ENCODE results near the gene EHF.

EHF gene

GRCh38 chr11:34627197-34627596, 6.3 kb downstream of the EHF start:
- no peak for DNase-seq

- DNase-seq = no peak
These were observed 8.8 kb downstream of the EHF start for GRCh38 chr11:34629711-34630110.

- DNase-seq = no peak
These were observed 9.7 kb downstream of the EHF start for GRCh38 chr11:34630544-34630943.

- DNase-seq = no peak
These were observed 10.4 kb downstream of the EHF start for GRCh38 chr11:34631297-34631696.

GRCh38 chr11:34631737-34632104, 10.8 kb downstream of the EHF start:
- DNase-seq = no peak

GRCh38 chr11:34632105-34632791, 11.4 kb downstream of the EHF start:
- DNase-seq = no peak

GRCh38 chr11:34633640-34633989, 12.7 kb downstream of the EHF start:
- no peak for DNase-seq

- DNase-seq = no peak
These were observed 13.2 kb downstream of the EHF start for GRCh38 chr11:34633990-34634693.

- DNase-seq = no peak
These were observed 13.8 kb downstream of the EHF start for GRCh38 chr11:34634694-34635062.

GRCh38 chr11:34636127-34636526, 15.2 kb downstream of the EHF start:
- DNase-seq = no peak

- no peak for DNase-seq
These were observed 16.4 kb downstream of the EHF start for GRCh38 chr11:34637303-34637702.

- no peak for DNase-seq
These were observed 18.0 kb downstream of the EHF start for GRCh38 chr11:34638897-34639296.

GRCh38 chr11:34639545-34639944, 18.7 kb downstream of the EHF start:
- DNase-seq = no peak

GRCh38 chr11:34640050-34640923, 19.4 kb downstream of the EHF start:
- DNase-seq = no peak

GRCh38 chr11:34640924-34641275, 20.0 kb downstream of the EHF start:
- no peak for DNase-seq

- DNase-seq = no peak
These were observed 20.6 kb downstream of the EHF start for GRCh38 chr11:34641456-34641855.

- DNase-seq = no peak
These were observed 21.2 kb downstream of the EHF start for GRCh38 chr11:34642001-34642554.

GRCh38 chr11:34642873-34643272, 22.0 kb downstream of the EHF start:
- DNase-seq = no peak

GRCh38 chr11:34643311-34643710, 22.4 kb downstream of the EHF start:
- no peak for DNase-seq

GRCh38 chr11:34643846-34644245, 23.0 kb downstream of the EHF start:
- DNase-seq = no peak

GRCh38 chr11:34644669-34645406, 23.9 kb downstream of the EHF start:
- DNase-seq = no peak

GRCh38 chr11:34646431-34646830, 25.5 kb downstream of the EHF start:
- no peak for DNase-seq

- no peak for DNase-seq
These were observed 26.2 kb downstream of the EHF start for GRCh38 chr11:34647131-34647530.

All from GDM1 (cell line).